ENCODE results near the gene MYO7B.

Gene MYO7B

GRCh38 chr2:127664065-127664894 lies 128.8 kb downstream of the MYO7B start:
- H3K4me3 ChIP-seq (ENCODE audit: low read depth, low read length, poor library complexity, severe bottlenecking) = no peak overlapping the region
- no peaks in the 10 kb centered on the region for H3K9me2 ChIP-seq (ENCODE audit: low read depth, low read length)
- H4K20me1 ChIP-seq (ENCODE audit: insufficient read depth, low read length) = no peaks in the 10 kb centered on the region
- H3K27me3 ChIP-seq (ENCODE audit: insufficient read depth, low read length) = peaks cover 5% of the 10 kb centered on the region; the same call in 1 of the 2 replicates
- no peak for TF ChIP-seq EZH2 (IDR thresholded peaks at IDR 0.05; ENCODE audit: borderline replicate concordance, low read length)
- TF ChIP-seq CTCF (IDR thresholded peaks at IDR 0.05; ENCODE audit: low read length) = no peak
- H3K27ac ChIP-seq (ENCODE audit: low read depth, low read length, poor library complexity, severe bottlenecking) = no peak overlapping the region
- no peak overlapping the region for H3K4me2 ChIP-seq (ENCODE audit: low read length)
- H3K79me2 ChIP-seq (ENCODE audit: insufficient read depth, low read length) = no peaks in the 10 kb centered on the region
- H2AFZ ChIP-seq (ENCODE audit: low read length) = no peak overlapping the region
- H3K36me3 ChIP-seq (ENCODE audit: insufficient read depth, low read length) = no peaks in the 10 kb centered on the region
- H3F3A ChIP-seq (ENCODE audit: insufficient read depth, low read length) = no peaks in the 10 kb centered on the region
- no peaks in the 10 kb centered on the region for H3K9me3 ChIP-seq (ENCODE audit: low read length)
- H3K4me1 ChIP-seq (ENCODE audit: insufficient read depth, low read length, severe bottlenecking) = no peaks in the 10 kb centered on the region
- no peak overlapping the region for H3K9ac ChIP-seq (ENCODE audit: low read length)

- H3K4me2 ChIP-seq (ENCODE audit: low read length) = no peak overlapping the region
- no peaks in the 10 kb centered on the region for H3K4me1 ChIP-seq (ENCODE audit: insufficient read depth, low read length, severe bottlenecking)
- H3K27me3 ChIP-seq (ENCODE audit: insufficient read depth, low read length) = peaks cover 2% of the 10 kb centered on the region; the same call in 1 of the 2 replicates
- H3K27ac ChIP-seq (ENCODE audit: low read depth, low read length, poor library complexity, severe bottlenecking) = no peak overlapping the region
- H3K9me3 ChIP-seq (ENCODE audit: low read length) = no peaks in the 10 kb centered on the region
- H3K9me2 ChIP-seq (ENCODE audit: low read depth, low read length) = no peaks in the 10 kb centered on the region
- no peaks in the 10 kb centered on the region for H3F3A ChIP-seq (ENCODE audit: insufficient read depth, low read length)
- no peak overlapping the region for H2AFZ ChIP-seq (ENCODE audit: low read length)
- no peak overlapping the region for H3K4me3 ChIP-seq (ENCODE audit: low read depth, low read length, poor library complexity, severe bottlenecking)
- no peaks in the 10 kb centered on the region for H4K20me1 ChIP-seq (ENCODE audit: insufficient read depth, low read length)
- no peaks in the 10 kb centered on the region for H3K36me3 ChIP-seq (ENCODE audit: insufficient read depth, low read length)
- TF ChIP-seq CTCF (IDR thresholded peaks at IDR 0.05; ENCODE audit: low read length) (no peak), EZH2 (IDR thresholded peaks at IDR 0.05; ENCODE audit: borderline replicate concordance, low read length) (no peak)
- no peaks in the 10 kb centered on the region for H3K79me2 ChIP-seq (ENCODE audit: insufficient read depth, low read length)
- no peak overlapping the region for H3K9ac ChIP-seq (ENCODE audit: low read length)
These were observed 129.4 kb downstream of the MYO7B start for GRCh38 chr2:127664895-127665225.

- Histone ChIP-seq H3F3A (ENCODE audit: insufficient read depth, low read length) (no peaks in the 10 kb centered on the region), H3K9ac (ENCODE audit: low read length) (no peak overlapping the region), H3K79me2 (ENCODE audit: insufficient read depth, low read length) (no peaks in the 10 kb centered on the region), H3K9me2 (ENCODE audit: low read depth, low read length) (no peaks in the 10 kb centered on the region), H3K4me2 (ENCODE audit: low read length) (no peak overlapping the region), H3K36me3 (ENCODE audit: insufficient read depth, low read length) (no peaks in the 10 kb centered on the region), H3K27me3 (ENCODE audit: insufficient read depth, low read length) (peaks cover 5% of the 10 kb centered on the region; the same call in 1 of the 2 replicates), H3K27ac (ENCODE audit: low read depth, low read length, poor library complexity, severe bottlenecking) (no peak overlapping the region), H3K4me3 (ENCODE audit: low read depth, low read length, poor library complexity, severe bottlenecking) (no peak overlapping the region), H3K4me1 (ENCODE audit: insufficient read depth, low read length, severe bottlenecking) (no peaks in the 10 kb centered on the region), H2AFZ (ENCODE audit: low read length) (no peak overlapping the region), H4K20me1 (ENCODE audit: insufficient read depth, low read length) (no peaks in the 10 kb centered on the region), H3K9me3 (ENCODE audit: low read length) (no peaks in the 10 kb centered on the region)
- TF ChIP-seq CTCF (IDR thresholded peaks at IDR 0.05; ENCODE audit: low read length) = no peak
- TF ChIP-seq EZH2 (IDR thresholded peaks at IDR 0.05; ENCODE audit: borderline replicate concordance, low read length) = no peak
These were observed 129.9 kb downstream of the MYO7B start for GRCh38 chr2:127665267-127665893.

All from OCI-LY1 (cell line).